Fibroblast of skin of left biceps (primary cell): Measurements from ENCODE around the gene PBX1.

Experiments used
- DNase-seq, 2 experiments: peaks; one replicate each; pipeline ENCODE4 v3.0.0-alpha.2; 2013; ENCODE audit warnings: low read depth in 2 of 2

PBX1 gene

GRCh38 chr1:164806531-164806930 is 247.5 kb downstream of the PBX1 start:
- no peak for DNase-seq

GRCh38 chr1:164813776-164814175 is 254.8 kb downstream of the PBX1 start:
- DNase-seq = no peak

DNA sequence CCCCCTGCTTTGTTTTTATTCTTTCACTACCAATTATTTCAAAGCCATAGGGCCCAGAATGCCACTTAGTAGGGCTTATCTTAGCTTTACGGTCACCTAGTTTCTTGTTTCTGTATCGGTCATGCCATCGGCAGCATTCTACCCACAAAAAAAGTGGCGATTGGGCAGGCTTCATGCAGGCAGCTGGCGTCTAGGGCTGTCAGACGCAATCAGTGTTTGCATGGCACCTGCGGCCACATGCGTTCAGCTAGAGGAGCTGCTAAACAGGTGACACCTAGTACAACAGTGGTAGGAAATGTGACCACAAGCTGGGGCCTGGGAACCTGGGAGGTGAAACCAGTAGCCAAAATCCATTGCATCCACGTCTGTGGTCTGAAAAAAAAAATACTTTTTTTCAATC is 262.7 kb downstream of the PBX1 start:
- DNase-seq = no peak

DNA sequence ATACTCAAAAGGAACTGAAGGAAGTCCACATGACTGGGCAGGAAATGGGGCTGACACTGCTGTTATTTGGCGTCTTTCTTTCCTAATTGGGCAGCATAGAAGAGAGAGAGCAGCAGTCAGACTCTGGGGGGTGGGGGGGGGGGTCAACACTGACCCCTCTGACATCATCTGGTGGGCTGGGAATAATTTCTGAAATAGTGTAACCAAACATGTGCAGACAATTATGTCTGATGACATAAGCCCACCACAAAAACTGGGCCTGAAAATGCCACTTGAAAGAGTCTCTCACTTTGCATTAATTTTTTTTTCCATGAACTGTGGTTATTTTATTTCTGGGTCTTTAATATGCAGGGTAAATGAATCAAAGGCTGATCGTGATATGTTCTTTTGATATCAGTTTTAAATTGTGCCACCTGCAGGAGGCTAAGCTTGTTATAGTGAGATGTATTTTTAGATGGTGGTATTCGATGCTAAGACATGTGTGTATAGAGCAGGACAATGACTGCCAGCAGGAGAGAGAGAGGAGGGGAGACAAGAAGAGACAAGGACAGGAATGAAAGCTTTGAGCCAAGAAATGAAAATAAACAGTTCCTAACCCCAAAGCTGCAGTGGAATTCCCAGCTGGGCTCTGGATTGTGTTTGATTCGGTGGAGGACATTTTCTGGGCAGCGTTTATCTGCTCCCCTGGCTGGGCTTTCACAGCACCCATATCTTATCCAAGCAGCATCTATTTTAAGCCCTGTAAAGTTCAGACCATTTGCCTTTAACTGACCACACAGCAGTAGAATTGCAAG is 264.7 kb downstream of the PBX1 start:
- no peak for DNase-seq

DNA sequence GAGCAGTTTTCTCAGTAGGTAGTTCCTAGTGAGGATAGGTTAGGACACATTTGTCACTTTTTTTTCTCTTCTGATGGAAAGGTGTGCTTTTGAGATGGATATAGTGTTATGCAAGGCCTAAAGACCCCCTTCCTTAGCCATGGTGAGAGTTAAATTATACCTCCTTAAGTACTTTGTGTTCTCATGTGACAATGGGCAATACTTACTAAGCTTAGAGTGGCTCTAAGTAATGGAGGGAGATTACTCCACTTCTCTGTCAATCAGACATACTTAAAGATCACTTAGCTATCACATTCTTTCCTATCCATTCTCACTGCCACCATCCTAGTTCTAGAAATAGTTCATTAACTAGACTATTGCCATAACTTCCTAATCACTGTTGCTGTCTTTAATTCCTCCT is 265.6 kb downstream of the PBX1 start:
- no peak for DNase-seq

GRCh38 chr1:164830628-164831027 is 271.6 kb downstream of the PBX1 start:
- DNase-seq = no peak

DNA sequence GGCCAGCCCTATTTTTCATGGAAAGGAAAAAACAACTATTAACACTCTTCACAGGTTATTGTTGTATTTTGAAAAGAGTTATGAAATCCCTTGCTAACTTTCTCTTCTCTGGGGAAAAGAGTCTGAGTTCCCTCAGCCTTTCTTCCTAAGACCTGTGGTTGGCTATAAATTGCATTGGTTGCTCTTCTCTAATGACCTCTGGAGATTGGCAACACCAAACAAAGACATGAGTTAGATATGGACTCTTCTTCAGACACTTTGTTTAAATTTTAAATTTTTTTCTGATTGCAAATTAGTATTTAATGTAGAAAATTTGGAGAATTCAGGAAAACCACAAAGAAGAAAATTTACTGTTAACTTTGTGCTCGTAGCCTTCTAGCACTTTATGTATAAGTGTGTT is 275.7 kb downstream of the PBX1 start:
- DNase-seq = no peak

- DNase-seq = no peak
These were observed 277.6 kb downstream of the PBX1 start for GRCh38 chr1:164836614-164837018.

DNA sequence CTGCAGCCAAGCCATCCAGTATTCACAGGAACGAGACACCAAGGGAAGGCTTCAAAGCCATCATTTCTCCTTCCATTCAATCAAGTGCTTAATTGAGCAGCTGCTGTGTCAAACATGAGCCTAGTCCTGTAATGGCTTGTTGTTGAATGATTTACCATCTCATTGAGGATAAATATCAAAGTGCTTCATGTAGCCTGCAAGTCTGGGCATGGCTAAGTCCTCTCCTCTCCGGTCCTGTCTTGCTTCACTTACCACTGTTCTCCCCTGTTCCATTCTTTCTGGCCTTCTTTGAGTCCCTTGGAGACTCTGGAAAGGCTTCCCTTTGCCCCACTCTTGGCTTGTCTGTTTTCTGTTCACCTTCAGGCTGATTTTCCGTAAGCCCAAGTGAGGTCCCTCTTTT is 279.8 kb downstream of the PBX1 start:
- DNase-seq = no peak

- no peak for DNase-seq
These were observed 282.0 kb downstream of the PBX1 start for GRCh38 chr1:164840936-164841335.

- no peak for DNase-seq
These were observed 282.9 kb downstream of the PBX1 start for GRCh38 chr1:164841702-164842465.

DNA sequence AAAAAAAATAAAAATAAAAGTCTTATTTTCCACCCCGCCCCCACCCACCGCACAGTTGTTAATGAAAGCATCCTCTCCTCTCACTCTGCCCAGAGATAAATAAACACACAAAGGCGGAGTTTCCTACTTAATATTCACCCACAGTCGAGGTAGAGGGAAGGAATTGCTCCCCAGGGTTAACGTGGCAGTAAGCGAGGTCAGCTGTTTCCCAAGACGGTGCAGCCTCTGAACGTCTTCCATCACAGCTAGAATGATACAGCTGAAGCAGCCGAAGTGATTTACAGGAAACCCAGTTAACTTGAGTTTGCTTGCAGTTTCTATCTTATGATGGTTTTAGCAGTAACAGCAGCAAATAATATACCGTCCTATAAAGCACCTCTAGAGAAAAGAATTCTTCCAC is 283.9 kb downstream of the PBX1 start:
- DNase-seq = no peak

DNA sequence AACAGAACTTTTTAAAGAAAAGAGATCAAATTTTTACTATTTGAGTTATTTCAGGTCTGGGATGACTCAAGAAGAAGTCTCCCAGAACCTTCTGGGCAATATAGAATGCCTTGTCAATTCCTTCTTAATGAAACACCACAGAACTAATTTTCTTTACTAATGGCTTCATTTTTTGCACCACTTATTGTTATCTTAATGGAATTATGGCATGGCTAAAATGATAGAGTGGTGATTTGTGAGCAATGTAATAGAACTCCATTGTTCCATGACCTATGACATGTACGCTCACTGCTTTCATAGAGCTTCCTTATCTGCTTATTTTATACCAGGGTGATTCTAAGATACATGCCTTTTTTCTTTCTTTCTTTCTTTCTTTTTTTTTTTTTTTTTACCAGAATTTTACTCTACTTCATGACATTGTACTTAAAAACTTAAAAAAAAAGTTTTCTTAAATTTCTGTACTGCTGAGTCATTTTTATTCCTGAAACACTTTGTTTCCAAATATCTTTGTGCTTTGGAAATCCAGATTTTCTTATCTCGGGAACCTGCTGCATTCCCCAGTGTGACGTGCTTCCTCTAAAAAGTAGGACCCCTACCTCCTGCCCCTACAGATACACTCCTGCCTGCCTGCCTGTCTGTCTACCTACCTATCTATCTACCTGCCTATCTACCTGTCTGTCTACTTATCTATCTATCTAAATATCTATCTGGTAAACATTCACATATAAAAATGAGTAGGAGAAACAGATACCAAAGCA is 284.9 kb downstream of the PBX1 start:
- DNase-seq = no peak

GRCh38 chr1:164846731-164847691 is 288.0 kb downstream of the PBX1 start:
- DNase-seq = no peak

DNA sequence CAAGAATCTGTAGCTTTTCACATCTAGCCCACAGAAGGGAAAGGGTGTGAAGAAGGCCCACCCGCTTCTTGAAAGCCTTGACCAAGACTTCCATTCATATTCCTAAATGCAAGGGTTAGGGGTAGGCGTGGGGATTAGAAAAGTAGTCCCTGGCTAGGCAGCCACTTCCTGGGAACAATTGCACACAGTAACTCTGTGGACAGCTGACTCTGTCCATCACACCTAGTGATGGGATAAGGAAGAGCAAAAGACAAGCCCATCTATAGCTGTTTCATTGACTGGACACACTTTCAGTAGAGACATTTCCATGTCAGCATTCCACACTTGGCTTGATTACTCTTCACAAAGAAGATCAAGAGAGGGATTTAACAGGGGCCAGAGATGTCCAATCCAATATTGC is 294.2 kb downstream of the PBX1 start:
- DNase-seq = no peak

DNA sequence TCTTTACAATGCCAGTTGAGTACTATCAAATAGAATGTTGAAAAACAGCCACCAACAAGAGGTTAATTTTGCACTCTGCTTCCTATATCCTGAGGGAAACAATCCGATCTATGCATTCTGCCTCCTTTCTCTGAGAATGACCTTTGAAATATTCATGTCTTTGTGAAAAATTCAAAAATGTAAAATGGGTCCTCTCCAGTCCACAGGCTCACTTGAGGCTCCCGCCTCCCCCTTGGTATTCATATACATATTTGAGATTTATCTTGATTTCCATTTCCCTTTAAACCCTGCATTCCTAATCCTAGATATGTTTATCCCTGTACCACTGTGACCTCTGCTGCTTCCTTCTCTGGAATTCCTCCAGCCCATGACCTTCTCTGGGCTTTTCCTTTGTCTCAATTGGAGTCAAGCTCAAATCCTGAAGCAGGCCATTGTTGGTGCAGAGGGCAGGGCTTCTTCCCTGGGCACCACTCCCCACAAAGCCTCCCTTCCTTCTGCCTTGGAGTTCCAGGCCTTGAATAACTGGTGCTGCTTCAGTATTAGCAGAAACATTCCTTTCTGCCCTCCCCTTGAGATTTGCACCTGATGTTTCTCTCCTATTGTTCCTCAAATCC is 296.8 kb downstream of the PBX1 start:
- no peak for DNase-seq

DNA sequence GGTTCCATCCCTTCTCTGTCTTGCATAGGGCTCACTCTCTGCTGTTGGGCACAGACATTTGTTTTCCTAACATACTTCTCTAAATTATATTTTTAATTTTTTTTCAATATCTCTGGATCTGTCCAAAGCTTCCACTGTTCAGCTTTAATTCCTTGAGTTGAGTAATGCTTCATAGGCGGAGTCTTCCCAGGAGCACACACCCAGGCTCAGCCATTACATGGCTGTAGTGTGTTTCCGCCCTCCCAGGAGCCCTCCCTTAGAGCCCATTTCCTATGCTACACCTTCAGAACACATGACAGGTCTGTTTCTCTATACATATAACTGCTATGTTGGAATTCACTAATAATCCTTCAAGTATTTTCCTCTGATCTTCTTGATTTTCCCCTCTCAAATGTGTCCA is 297.4 kb downstream of the PBX1 start:
- DNase-seq = no peak

GRCh38 chr1:164857439-164857838 is 298.5 kb downstream of the PBX1 start:
- DNase-seq = no peak

DNA sequence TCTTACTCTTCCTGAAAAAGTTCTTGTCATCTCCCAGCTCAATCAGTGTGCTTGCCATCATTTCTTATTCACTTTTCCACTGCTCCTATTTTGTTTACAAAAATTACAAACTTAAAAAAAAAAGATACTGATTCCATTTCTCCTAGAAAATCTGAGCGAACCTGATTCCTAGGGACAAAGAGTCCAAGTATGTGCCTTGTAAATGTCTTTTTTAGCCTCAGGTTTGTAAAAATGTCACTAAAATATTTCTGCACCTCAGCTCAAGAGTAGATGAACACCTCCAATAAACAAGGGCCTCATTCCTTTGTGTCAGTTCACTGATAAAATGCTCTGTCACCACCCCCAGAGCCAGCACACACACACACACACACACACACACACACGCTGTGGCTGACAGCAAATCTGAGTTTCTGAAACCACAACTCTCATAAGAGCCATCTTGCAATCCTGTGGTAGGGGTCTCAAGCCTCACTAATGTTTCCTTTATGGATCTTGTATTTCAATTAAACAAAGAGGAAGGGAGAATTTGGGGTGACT is 299.2 kb downstream of the PBX1 start:
- no peak for DNase-seq

GRCh38 chr1:164861632-164862031 is 302.6 kb downstream of the PBX1 start:
- no peak for DNase-seq

DNA sequence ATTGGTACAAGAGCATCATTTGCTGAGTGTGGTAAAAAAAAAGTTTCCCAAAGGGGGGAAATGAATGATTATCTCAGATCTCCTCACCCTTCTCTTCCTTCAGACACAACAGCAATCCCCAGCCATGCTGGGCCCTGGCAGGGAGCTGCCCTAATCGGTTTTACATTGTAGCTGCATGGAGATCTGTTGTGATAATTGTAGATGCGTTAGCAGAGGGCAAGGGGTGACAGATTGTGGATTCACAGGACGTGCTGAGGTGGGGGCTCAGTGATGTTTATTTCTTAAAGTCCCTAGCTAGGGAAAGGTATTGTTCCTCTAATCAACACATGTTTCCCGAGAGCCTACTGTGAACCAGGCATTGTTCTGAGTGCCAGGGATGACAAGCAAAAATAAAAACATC is 304.1 kb downstream of the PBX1 start:
- no peak for DNase-seq
